ENCODE results near the gene PRSS53. TPM values are rescaled to one million over a fixed set of nuclear protein-coding genes. Genes with fewer than 3 reads are reported as not detected.
A peak's percentile ranks its signal among the peaks of the same experiment; 100 is the strongest.
"Not testable (repeated sequence)": the region's sequence is repeated elsewhere in the genome, so short reads cannot be mapped to it uniquely, and the experiment has no call there.

Gene PRSS53
- 0.52 and 1.9 TPM in 2 replicates for total RNA-seq

- DNase-seq (ENCODE audit: low read depth): no peak
Observed at GRCh38 chr16:31088459-31089183, at the start of gene PRSS53. Gene PRSS53, minus strand, starts transcription at chr16:31088943. Its CDS starts 134 bp downstream, at chr16:31088809.

GRCh38 chr16:31136822-31137499 is 48.2 kb upstream of the PRSS53 start:
- not testable (repeated sequence) for DNase-seq (ENCODE audit: low read depth)

DNA sequence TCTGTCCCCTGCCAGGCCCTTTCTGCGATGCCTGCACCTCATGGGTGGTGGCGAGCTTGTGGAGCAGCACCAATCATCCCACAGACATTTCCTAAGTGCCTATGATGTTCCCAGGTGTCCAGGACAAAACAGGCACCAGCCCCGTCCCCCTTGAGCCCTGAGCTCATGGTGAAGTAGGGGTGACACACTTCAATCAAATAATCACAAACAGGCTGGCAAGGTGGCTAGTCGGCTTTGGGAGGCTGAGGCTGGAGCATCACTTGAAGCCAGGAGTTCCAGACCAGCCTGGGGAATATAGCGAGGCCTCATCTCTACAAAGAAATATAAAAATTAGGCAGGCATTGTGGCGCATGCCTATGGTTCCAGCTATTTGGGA is 47.5 kb upstream of the PRSS53 start:
- DNase-seq (ENCODE audit: low read depth): no peak

DNA sequence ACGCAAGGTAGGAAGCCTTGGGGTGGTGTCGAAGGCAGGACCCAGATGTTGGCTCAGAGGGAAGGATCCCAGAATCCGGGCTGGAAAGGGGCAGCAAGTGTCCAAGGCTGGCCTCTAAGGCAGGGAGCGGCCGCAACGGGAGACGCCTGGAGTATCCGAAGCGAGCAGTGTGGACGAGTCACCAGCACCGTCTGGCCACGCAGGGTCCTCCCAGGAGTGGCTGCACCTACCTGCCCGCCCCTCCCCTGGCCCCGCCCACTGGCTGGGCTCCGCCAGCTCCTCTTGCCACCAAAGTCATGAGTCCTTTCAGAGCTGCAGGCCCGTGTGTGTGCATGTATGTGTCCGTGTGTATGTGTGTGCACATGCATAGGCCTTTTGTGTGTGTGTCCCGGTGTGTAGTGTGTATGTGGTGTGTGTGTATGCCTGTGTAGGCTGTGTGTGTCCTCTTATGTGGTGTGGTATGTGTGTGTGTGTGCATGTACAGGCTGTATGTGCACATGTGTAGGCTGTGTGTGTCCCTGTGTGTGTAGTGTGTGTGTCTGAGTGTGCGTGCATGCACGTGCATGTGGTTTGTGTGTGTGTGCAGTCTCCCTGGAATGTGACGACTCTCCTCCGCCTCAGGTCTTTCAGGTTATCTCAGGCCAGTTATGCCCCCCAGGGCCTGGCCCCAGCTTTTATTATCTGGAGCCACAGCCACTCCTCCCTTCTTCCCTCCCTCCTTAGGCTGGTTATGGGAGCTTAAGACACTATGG is 47.0 kb upstream of the PRSS53 start, which contains the start of gene PRSS8:
PRSS8 (minus strand) TSS at position 193 of the 752 bp plus-strand sequence. CDS start 229 bp downstream, outside the sequence.
- DNase-seq (ENCODE audit: low read depth): no peak

- peak; percentile 38 for DNase-seq (ENCODE audit: low read depth)
Observed at GRCh38 chr16:31134625-31135534, 46.1 kb upstream of the PRSS53 start.

- peak; percentile 34 for DNase-seq (ENCODE audit: low read depth)
Observed at GRCh38 chr16:31134091-31134571, 45.4 kb upstream of the PRSS53 start.

- DNase-seq (ENCODE audit: low read depth): no peak
Observed at GRCh38 chr16:31133046-31133501, 44.3 kb upstream of the PRSS53 start.

DNA sequence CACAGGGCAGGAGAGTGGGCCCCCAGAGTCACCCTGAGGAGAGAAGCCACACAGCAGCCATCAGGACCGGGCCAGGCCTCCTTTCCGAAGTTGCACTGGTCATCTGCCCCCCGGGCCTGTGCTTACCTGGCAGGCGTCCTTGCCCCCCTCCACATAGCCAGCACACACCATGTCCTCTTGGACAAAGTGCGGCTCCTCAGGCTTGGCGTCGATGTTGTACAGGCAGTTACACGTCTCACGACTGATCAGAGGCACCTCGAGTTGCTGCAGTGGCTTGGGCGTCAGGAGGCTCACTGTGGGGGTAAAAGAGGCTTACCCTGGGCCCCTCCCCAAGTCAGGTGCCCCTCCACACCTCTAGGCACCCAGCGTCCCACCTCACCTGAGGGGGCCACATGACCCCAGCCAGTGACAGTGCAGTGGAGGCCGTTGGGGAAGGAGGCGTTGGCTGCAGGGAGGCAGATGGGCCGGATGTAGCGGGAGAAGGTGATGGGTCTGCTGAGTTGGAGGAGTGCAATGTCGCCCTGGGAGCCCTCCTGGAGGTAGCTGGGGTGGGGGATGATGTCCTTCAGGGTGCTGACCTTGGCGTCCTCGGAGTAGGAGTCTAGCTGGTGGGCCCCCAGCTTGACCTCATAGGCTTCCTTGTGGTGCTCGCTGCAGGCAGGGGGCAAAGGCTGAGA is 43.7 kb upstream of the PRSS53 start:
- DNase-seq (ENCODE audit: low read depth): no peak

GRCh38 chr16:31131841-31132271 is 43.1 kb upstream of the PRSS53 start:
- no peak for DNase-seq (ENCODE audit: low read depth)

DNA sequence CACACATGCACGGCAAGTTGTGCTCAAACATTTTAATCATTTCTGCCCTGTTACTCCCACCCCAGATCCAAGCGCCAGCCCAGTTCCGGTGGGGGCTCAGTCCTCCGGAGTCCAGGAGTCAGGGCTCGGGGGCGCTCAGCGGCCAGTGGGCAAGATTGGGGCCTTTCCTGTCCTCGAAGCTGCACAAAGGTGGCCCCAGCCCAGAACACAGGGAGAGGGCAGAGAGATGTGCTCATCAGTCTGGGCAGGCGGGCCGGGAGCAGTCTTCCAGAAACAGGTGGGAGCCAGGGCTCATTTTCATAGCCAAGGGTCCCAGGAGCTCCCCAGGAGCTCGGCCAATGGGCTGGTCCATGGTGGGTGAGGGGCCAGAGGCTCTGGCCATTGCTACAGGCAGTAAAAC is 42.7 kb upstream of the PRSS53 start:
- no peak for DNase-seq (ENCODE audit: low read depth)

GRCh38 chr16:31130899-31131298 is 42.2 kb upstream of the PRSS53 start:
- no peak for DNase-seq (ENCODE audit: low read depth)

- DNase-seq (ENCODE audit: low read depth): no peak
Observed at GRCh38 chr16:31130336-31130891, 41.7 kb upstream of the PRSS53 start.

DNA sequence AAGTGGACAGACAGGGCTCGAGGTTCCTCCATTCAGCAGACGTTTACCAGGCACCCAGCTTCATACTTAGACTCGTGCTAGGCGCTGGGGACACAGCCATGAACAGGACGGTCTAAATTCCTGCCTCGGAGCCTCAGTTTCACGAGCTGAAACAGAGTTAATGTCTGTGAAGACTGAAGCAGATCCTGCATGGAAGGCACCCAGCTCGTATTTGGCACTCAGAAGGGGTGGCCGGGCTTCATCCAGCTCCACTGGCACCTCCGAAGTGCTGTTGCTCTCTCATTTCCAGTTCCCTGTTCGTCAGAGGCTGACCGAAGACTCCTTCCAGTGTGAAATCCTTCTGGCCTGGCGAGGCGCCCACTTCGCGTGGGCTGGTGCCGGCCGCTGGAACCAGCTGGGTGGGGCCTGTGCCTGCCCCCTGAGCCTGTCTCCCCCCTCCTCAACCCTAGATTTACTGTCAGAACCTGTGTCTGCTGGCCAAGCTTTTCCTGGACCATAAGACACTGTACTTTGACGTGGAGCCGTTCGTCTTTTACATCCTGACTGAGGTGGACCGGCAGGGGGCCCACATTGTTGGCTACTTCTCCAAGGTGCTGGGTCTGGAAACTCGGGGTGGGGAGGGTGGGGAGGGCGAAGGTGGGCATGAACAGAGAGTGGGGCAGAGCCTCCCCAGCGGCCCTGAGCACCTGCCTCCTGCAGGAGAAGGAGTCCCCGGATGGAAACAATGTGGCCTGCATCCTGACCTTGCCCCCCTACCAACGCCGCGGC is 41.0 kb upstream of the PRSS53 start:
- DNase-seq (ENCODE audit: low read depth): no peak

DNA sequence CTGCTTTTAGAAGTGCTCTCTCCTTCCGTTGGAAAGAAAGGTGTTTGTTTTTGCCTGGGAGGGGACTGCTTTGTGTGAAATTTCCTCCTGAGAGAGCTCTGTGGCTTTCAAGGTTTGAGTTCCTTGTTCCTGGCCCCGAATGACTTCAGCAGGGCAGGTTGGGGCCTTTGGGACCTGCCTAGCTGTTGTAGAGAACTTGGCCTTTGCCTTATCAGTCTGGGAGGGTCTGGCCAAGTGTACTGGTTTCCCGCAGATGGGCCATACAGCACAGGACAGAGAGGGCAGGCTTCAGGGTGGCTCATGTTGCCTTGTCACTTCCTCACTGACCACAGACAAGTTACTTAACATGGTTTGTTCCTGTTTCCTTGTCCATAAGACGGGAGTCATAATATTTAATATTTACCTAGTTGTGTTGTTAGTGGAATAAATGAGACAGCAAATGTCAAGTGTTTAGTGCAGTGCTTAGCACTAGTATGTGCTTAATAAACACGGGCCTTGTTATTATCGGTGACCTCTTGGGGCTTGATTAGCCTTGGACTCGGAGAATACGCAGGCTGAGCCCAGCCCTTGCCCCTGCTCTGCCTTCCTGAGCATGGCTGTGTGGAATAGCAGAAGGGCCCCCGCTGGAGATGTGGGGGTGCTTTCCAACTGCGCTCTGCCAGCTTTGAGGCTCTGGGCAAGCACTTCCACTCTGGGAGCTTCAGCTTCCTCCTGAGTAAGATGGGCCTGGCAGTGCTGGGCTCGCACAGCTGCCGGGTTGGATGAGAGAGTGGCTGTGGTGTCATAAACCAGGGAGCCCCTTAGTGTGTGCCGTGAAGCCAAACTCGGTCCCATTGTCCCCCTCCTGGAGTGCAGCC is 40.2 kb upstream of the PRSS53 start:
- DNase-seq (ENCODE audit: low read depth): peak; percentile 24

DNA sequence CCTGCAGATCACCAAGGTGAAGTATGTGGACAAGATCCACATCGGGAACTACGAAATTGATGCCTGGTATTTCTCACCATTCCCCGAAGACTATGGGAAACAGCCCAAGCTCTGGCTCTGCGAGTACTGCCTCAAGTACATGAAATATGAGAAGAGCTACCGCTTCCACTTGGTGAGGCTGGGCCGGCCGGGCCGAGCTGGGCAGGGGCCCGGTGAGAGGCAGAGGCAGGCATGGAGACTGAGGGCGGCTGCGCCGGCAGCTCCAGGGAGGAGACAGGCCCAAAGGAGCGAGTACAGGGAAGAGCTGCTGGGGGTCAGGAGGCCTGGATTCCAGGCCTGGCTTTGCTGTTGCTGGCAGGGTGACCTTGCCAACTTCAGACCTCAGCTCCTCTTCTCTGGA is 38.4 kb upstream of the PRSS53 start:
- DNase-seq (ENCODE audit: low read depth): no peak

GRCh38 chr16:31125844-31126243 is 37.1 kb upstream of the PRSS53 start:
- no peak for DNase-seq (ENCODE audit: low read depth)

- no peak for DNase-seq (ENCODE audit: low read depth)
Observed at GRCh38 chr16:31120129-31120528, 31.4 kb upstream of the PRSS53 start.

Data from renal cortical epithelial cell (primary cell).